Stimulated activated CD4-positive, alpha-beta T cell treated with anti-CD3 and anti-CD28 coated beads, Interleukin-2, amount 100 ng/mL, for 4 hours (primary cell): ENCODE measurements around the gene MRPS22.
"Not testable (repeated sequence)": the region's sequence is repeated elsewhere in the genome, so short reads cannot be mapped to it uniquely, and the experiment has no call there.

Source experiments
- DNase-seq: peaks from one replicate; pipeline ENCODE4 v3.0.0-alpha.2; 2020; ENCODE audit warnings: low read depth

The MRPS22 gene

GRCh38 chr3:139312416-139312815, 31.4 kb upstream of the MRPS22 start:
- no peak for DNase-seq

GRCh38 chr3:139312959-139313358, 30.9 kb upstream of the MRPS22 start:
- no peak for DNase-seq

GRCh38 chr3:139313921-139314320, 29.9 kb upstream of the MRPS22 start:
- DNase-seq = no peak

- DNase-seq = no peak
Observed at GRCh38 chr3:139317215-139317614, 26.6 kb upstream of the MRPS22 start.

GRCh38 chr3:139317660-139318430, 26.0 kb upstream of the MRPS22 start:
- DNase-seq = no peak

GRCh38 chr3:139318431-139318816, 25.4 kb upstream of the MRPS22 start:
- DNase-seq = no peak

GRCh38 chr3:139318826-139319225, 25.0 kb upstream of the MRPS22 start:
- no peak for DNase-seq

GRCh38 chr3:139319428-139320402, 24.1 kb upstream of the MRPS22 start:
- DNase-seq = no peak

GRCh38 chr3:139320551-139321309, 23.1 kb upstream of the MRPS22 start:
- no peak for DNase-seq

GRCh38 chr3:139322346-139322745, 21.5 kb upstream of the MRPS22 start:
- DNase-seq = no peak

GRCh38 chr3:139323146-139323545, 20.7 kb upstream of the MRPS22 start:
- no peak for DNase-seq

- no peak for DNase-seq
Observed at GRCh38 chr3:139324456-139324855, 19.4 kb upstream of the MRPS22 start.

- DNase-seq = no peak
Observed at GRCh38 chr3:139325551-139325950, 18.3 kb upstream of the MRPS22 start.

- DNase-seq = no peak
Observed at GRCh38 chr3:139326131-139326530, 17.7 kb upstream of the MRPS22 start.

GRCh38 chr3:139326707-139327106, 17.1 kb upstream of the MRPS22 start:
- no peak for DNase-seq

- no peak for DNase-seq
Observed at GRCh38 chr3:139327231-139327630, 16.6 kb upstream of the MRPS22 start.

- no peak for DNase-seq
Observed at GRCh38 chr3:139327861-139328260, 16.0 kb upstream of the MRPS22 start.

- no peak for DNase-seq
Observed at GRCh38 chr3:139328356-139328755, 15.5 kb upstream of the MRPS22 start.

GRCh38 chr3:139329364-139329850, 14.4 kb upstream of the MRPS22 start:
- DNase-seq = peak; percentile 68

- DNase-seq = no peak
Observed at GRCh38 chr3:139332092-139332491, 11.7 kb upstream of the MRPS22 start.

GRCh38 chr3:139334675-139335074, 9.1 kb upstream of the MRPS22 start:
- not testable (repeated sequence) for DNase-seq

GRCh38 chr3:139338405-139338804, 5.4 kb upstream of the MRPS22 start:
- DNase-seq = no peak
